ENCODE results near the gene RAPGEF2. TPM values are rescaled to one million over a fixed set of nuclear protein-coding genes. Genes with fewer than 3 reads are reported as not detected.

Gene RAPGEF2
- total and polyA plus RNA-seq, 2 experiments from 2014 or later, result 10.2 to 63.1 TPM

- H3K27ac Mint-ChIP-seq, result no peak overlapping the region
- Histone ChIP-seq H3K36me3 (ENCODE audit: insufficient read depth) (no peaks in the 10 kb centered on the region), H3K79me2 (replicated peaks; ENCODE audit: insufficient read depth) (no peaks in the 10 kb centered on the region), H3K9me2 (ENCODE audit: insufficient read depth) (no peaks in the 10 kb centered on the region), H3K27me3 (ENCODE audit: insufficient read depth) (no peaks in the 10 kb centered on the region), H2AFZ (no peak overlapping the region), H3K4me3 (no peak overlapping the region), H3K27ac (ENCODE audit: low read depth) (no peak overlapping the region), H4K20me1 (replicated peaks; ENCODE audit: insufficient read depth) (no peaks in the 10 kb centered on the region), H3K4me1 (ENCODE audit: insufficient read depth) (no peaks in the 10 kb centered on the region), H3K4me2 (no peak overlapping the region), H3F3A (replicated peaks; ENCODE audit: low read depth) (no peaks in the 10 kb centered on the region)
- no peaks in the 10 kb centered on the region for H3K9me3 Mint-ChIP-seq
- H3K4me1 Mint-ChIP-seq, result peaks cover 12% of the 10 kb centered on the region; the same call in 2 of the 3 replicates
- no peaks in the 10 kb centered on the region for H3K27me3 Mint-ChIP-seq (ENCODE audit: insufficient read depth, low read depth, poor library complexity)
- H3K36me3 Mint-ChIP-seq (ENCODE audit: low read depth), result peaks cover 2% of the 10 kb centered on the region; the same call in 1 of the 3 replicates
- DNase-seq (ENCODE audit: low spot score), result no peak
- no peak for TF ChIP-seq ZNF114 (CRISPR knock-in tag; IDR thresholded peaks at IDR 0.05)
- TF ChIP-seq EZH2phosphoT487 (IDR thresholded peaks at IDR 0.05; ENCODE audit: unreplicated experiment), result no peak
- no peak for TF ChIP-seq CTCF (conservative IDR thresholded peaks at IDR 0.05; ENCODE audit: low read depth in 2 of 2)
- TF ChIP-seq ZNF462 (CRISPR knock-in tag; IDR thresholded peaks at IDR 0.05), result no peak
- TF ChIP-seq STAT1 (IDR thresholded peaks at IDR 0.05; ENCODE audit: unreplicated experiment), result no peak
- no peak for TF ChIP-seq EZH2 (IDR thresholded peaks at IDR 0.05; ENCODE audit: low read depth, unreplicated experiment)
- no peak for TF ChIP-seq JUNB (IDR thresholded peaks at IDR 0.05; ENCODE audit: unreplicated experiment)
- no peak for TF ChIP-seq POLR2AphosphoS5 (IDR thresholded peaks at IDR 0.05; ENCODE audit: low read depth)
- TF ChIP-seq REST (IDR thresholded peaks at IDR 0.05; ENCODE audit: unreplicated experiment), result no peak
- TF ChIP-seq NANOG (IDR thresholded peaks at IDR 0.05; ENCODE audit: borderline replicate concordance), result no peak
- no peak for TF ChIP-seq CREB1 (CRISPR knock-in tag; IDR thresholded peaks at IDR 0.05; ENCODE audit: low read depth)
- no peak for TF ChIP-seq ETS1 (IDR thresholded peaks at IDR 0.05)
- H3K4me3 Mint-ChIP-seq, result no peak overlapping the region
- ATAC-seq, result no peak
These were observed 191.1 kb downstream of the RAPGEF2 start for GRCh38 chr4:159293811-159294515.
